Activated CD8-positive, alpha-beta T cell treated with anti-CD3 and anti-CD28 coated beads, Interleukin-2, amount 10 ng/mL, durations not matched to agents 7 days and 5 days (primary cell): Measurements from ENCODE around the gene GCM1. TPM values are rescaled to one million over a fixed set of nuclear protein-coding genes. Genes with fewer than 3 reads are reported as not detected.

Source experiments
- ATAC-seq: fragments of 150-1000 bp; cut with Tn5 transposase; one replicate; pipeline ENCODE4 v1.10.0; 2021; ENCODE audit warnings: moderate library complexity
- CTCF ChIA-PET: fragments of 350-600 bp; sonication (Branson Sonifier 250); formaldehyde crosslinking; loops from one replicate; lab custom pipeline; 2021; ENCODE audit warnings: antibody characterized with exemption; lab: Charles Lee
- POLR2A ChIA-PET: fragments of 350-600 bp; sonication (Branson Sonifier 250); formaldehyde crosslinking; loops from one replicate; lab custom pipeline; 2021; ENCODE audit warnings: antibody characterized with exemption; lab: Charles Lee
- DNase-seq: peaks from one replicate; pipeline ENCODE4 v3.0.0-alpha.2; 2020
- H3K27ac Mint-ChIP-seq: one replicate; pipeline ENCODE4 v1.8.0; 2021; ENCODE audit warnings: mild to moderate bottlenecking, mixed read lengths
- H3K27me3 Mint-ChIP-seq: one replicate; pipeline ENCODE4 v1.8.0; 2021; ENCODE audit warnings: low read depth, mixed read lengths
- H3K36me3 Mint-ChIP-seq: one replicate; pipeline ENCODE4 v1.8.0; 2021; ENCODE audit warnings: low read depth, mixed read lengths
- H3K4me1 Mint-ChIP-seq: one replicate; pipeline ENCODE4 v1.8.0; 2021; ENCODE audit warnings: low read depth, mixed read lengths
- H3K4me3 Mint-ChIP-seq: one replicate; pipeline ENCODE4 v1.8.0; 2021; ENCODE audit warnings: mild to moderate bottlenecking, mixed read lengths
- H3K9me3 Mint-ChIP-seq: one replicate; pipeline ENCODE4 v1.8.0; 2022; ENCODE audit warnings: mixed read lengths; ENCODE audit not compliant: insufficient read depth
- total RNA-seq, 2 experiments: library from RNA; stranded (reverse); gene quantifications; one replicate each; pipeline ENCODE4 v1.2.3, GENCODE V29; 2021

Gene GCM1
- total RNA-seq, 2 experiments from 2014 or later, result not detected

DNA sequence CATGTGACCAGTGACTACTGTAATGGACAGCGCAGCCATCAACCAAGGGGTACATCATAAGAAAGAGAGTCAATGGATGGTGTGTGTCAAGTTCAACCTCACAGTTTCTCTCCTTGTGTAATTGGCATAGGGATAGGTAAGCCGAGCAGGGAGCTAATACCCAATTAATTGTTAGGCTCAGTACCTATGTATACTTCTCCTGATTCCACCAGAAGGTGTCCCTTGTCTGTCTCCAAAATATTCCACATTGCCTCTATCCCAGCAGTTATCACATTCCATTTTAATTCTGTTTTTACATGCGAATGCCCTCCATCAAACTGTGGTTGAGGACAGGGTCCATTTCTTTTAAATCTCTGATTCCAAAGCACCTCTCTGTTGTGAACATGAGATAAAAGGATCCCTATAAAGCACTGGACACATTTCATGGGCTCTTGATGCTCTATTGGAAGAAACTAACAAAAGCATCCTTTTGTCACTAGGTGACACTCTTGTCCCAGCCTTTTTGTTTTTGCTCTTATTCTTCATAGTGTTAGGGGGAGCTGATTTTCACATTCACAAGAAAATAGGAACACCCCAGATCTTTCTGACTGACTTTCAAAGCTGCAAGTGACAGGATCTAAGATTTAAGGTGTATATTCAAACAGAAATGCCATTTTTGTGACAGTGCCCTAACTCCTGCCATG, 44.5 kb downstream of the GCM1 start:
- ATAC-seq (no peak), DNase-seq (no peak)
- no peak overlapping the region for H3K27ac Mint-ChIP-seq
- no peaks in the 10 kb centered on the region for H3K27me3 Mint-ChIP-seq
- CTCF ChIA-PET, result no interaction called here
- no peaks in the 10 kb centered on the region for H3K4me1 Mint-ChIP-seq
- H3K9me3 Mint-ChIP-seq, result no peaks in the 10 kb centered on the region
- POLR2A ChIA-PET, result no interaction called here
- peaks cover 11% of the 10 kb centered on the region for H3K36me3 Mint-ChIP-seq
- H3K4me3 Mint-ChIP-seq, result no peak overlapping the region

DNA sequence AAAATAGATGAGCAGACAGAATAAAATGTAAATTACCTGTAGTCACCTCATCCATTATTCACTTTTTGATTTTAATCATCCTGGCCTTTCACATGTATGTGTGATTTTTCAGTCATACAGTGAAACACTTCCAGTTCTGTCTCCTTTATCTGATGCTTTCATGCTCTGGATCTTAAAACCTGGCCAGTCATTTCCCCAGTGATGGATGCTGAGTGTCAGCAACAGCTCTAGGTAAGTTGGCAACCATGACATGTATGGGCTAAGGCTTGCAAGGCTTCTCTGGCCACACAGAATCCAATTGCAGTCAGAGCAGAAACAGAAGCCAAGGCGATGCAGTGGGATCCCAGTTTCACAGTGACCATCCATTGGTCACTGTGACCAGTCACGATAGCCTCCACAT, 47.6 kb downstream of the GCM1 start:
- POLR2A ChIA-PET, result no interaction called here
- Mint-ChIP-seq H3K27me3 (no peaks in the 10 kb centered on the region), H3K4me1 (no peaks in the 10 kb centered on the region), H3K9me3 (no peaks in the 10 kb centered on the region), H3K27ac (no peak overlapping the region), H3K4me3 (no peak overlapping the region), H3K36me3 (peaks cover 31% of the 10 kb centered on the region)
- no peak for DNase-seq
- ATAC-seq, result no peak
- CTCF ChIA-PET, result no interaction called here

DNA sequence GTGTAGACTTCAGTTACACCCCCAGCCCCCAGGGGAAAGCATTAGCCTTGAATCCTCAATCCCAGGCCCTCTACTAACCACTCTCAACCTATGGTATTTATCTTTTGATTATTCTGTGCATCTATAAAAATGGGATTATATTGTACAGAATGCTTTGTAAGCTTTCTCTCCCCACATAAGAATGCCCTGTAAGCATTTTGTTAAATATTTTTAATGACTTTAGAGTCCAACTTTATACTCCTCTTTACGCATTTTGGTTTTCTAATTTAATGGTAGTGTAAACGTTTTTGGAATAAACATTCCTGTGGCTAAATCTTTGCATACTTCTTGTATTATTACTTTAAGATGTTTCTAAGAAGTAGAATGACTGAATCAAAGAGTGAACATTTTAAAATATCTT, 48.1 kb downstream of the GCM1 start:
- peaks cover 34% of the 10 kb centered on the region for H3K36me3 Mint-ChIP-seq
- POLR2A ChIA-PET, result no interaction called here
- H3K9me3 Mint-ChIP-seq, result no peaks in the 10 kb centered on the region
- no peaks in the 10 kb centered on the region for H3K27me3 Mint-ChIP-seq
- no peak overlapping the region for H3K4me3 Mint-ChIP-seq
- CTCF ChIA-PET, result no interaction called here
- no peaks in the 10 kb centered on the region for H3K4me1 Mint-ChIP-seq
- no peak for DNase-seq
- no peak overlapping the region for H3K27ac Mint-ChIP-seq
- no peak for ATAC-seq

DNA sequence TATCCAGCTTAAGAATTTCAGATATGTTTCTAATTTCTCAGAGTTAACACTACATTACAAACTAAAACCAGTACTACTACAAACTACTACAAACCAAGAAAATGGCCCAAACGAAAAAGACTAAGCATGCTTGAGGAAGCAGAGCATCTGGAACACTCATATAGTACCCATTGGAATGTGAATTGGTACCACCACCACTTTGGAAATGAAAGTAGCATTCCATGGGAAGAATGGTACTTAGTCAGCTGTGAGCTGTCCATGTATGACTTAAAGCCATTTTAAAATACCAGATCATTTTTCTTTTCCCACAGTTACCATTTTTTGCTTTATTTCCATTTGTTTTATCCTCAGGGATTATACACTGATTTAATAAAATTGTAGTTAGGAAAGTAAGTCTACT, 52.9 kb downstream of the GCM1 start:
- ATAC-seq (no peak), DNase-seq (no peak)
- H3K36me3 Mint-ChIP-seq, result peaks cover 52% of the 10 kb centered on the region
- H3K27ac Mint-ChIP-seq, result no peak overlapping the region
- no peaks in the 10 kb centered on the region for H3K27me3 Mint-ChIP-seq
- H3K4me1 Mint-ChIP-seq, result peaks cover 12% of the 10 kb centered on the region
- no peaks in the 10 kb centered on the region for H3K9me3 Mint-ChIP-seq
- no peak overlapping the region for H3K4me3 Mint-ChIP-seq
- ChIA-PET POLR2A (no interaction called here), CTCF (interaction anchor here (1.2 kb wide), 1 partner anchor 28 kb away, joined by 3 read pairs; no protein-coding TSS in a partner anchor)

DNA sequence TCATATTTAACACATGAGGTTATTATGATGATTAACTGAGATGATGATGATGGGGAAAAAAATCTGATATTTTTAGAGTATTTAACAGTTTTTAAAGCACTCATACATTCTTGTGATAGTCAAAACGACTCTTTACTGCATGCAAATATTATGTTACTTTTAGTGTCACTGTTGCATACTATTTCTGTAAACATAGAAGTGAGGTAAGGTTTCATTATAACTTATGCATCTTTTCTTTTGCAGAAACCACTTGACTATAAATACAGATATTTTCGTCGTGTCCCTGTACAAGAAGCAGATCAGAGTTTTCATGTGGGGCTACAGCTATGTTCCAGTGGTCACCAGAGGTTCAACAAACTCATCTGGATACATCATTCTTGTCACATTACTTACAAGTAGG, 53.4 kb downstream of the GCM1 start:
- no peaks in the 10 kb centered on the region for H3K9me3 Mint-ChIP-seq
- ChIA-PET CTCF (interaction anchor here (1.2 kb wide), 1 partner anchor 28 kb away, joined by 3 read pairs; no protein-coding TSS in a partner anchor), POLR2A (no interaction called here)
- peaks cover 55% of the 10 kb centered on the region for H3K36me3 Mint-ChIP-seq
- H3K27ac Mint-ChIP-seq, result no peak overlapping the region
- peaks cover 12% of the 10 kb centered on the region for H3K4me1 Mint-ChIP-seq
- H3K4me3 Mint-ChIP-seq, result no peak overlapping the region
- no peaks in the 10 kb centered on the region for H3K27me3 Mint-ChIP-seq
- ATAC-seq, result no peak
- DNase-seq, result no peak

DNA sequence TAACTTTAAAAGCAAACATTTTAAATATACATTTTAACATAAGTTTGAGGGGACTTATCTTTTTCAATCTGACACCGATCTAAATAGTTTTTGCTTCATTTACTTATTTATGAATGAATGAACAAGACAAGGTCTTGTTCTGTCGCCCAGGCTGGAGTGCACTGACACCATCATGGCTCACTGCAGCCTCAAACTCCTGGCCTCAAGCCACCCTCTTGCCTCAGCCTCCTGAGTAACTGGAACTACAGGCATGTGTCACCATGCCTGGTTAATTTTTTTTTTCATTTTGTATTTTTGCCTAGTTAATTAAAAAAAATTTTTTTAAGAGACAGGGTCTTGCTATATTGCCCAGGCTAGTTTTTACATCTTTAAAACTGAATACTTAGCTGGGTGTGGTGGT, 58.1 kb downstream of the GCM1 start:
- POLR2A ChIA-PET, result no interaction called here
- DNase-seq (no peak), ATAC-seq (no peak)
- CTCF ChIA-PET, result no interaction called here
- Mint-ChIP-seq H3K36me3 (peaks cover 52% of the 10 kb centered on the region), H3K27ac (no peak overlapping the region), H3K9me3 (no peaks in the 10 kb centered on the region), H3K4me3 (no peak overlapping the region), H3K4me1 (peaks cover 12% of the 10 kb centered on the region), H3K27me3 (no peaks in the 10 kb centered on the region)

DNA sequence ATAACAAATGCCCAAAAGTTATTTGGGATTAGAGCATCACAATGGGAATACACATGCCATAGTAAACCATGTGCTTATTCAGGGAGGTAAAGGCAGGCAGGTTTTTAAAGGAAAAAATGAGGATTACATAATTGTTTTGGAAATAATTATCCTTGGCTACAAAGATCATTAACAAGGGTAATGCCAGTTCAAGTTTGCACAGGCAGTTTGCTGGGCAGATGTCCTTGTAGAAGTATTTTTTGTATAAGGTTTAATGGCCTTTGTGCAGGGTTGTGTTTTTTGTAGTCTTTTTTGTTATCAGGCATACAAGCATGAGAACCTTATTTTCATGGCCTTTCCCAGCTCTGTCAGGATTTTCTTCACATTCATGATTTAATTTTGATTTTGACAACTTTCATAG, 58.7 kb downstream of the GCM1 start:
- no peak overlapping the region for H3K27ac Mint-ChIP-seq
- DNase-seq (no peak), ATAC-seq (no peak)
- ChIA-PET CTCF (no interaction called here), POLR2A (no interaction called here)
- peaks cover 12% of the 10 kb centered on the region for H3K4me1 Mint-ChIP-seq
- no peaks in the 10 kb centered on the region for H3K9me3 Mint-ChIP-seq
- H3K4me3 Mint-ChIP-seq, result no peak overlapping the region
- no peaks in the 10 kb centered on the region for H3K27me3 Mint-ChIP-seq
- peaks cover 45% of the 10 kb centered on the region for H3K36me3 Mint-ChIP-seq

DNA sequence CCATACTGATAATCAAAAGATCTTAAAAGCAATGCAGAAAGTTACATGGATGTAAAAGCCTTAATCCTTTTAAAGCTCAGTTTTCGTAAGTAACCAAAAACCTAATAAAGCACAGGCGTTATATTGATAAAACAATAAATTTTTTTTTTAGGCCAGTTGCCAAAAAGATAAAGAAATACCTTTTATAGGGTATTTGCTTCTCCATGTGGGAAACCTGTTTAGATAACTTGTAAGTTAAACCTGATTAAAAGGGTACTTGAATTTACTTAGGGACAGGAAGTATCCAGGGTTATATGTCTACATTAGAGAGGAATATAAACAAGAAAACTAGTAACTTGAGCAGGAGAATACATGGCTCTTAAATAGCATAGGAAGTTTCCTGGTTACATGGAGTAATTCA, 62.3 kb downstream of the GCM1 start:
- Mint-ChIP-seq H3K27ac (no peak overlapping the region), H3K4me3 (no peak overlapping the region), H3K36me3 (peaks cover 46% of the 10 kb centered on the region), H3K27me3 (no peaks in the 10 kb centered on the region), H3K9me3 (no peaks in the 10 kb centered on the region), H3K4me1 (peaks cover 3% of the 10 kb centered on the region)
- ATAC-seq (no peak), DNase-seq (no peak)
- ChIA-PET POLR2A (no interaction called here), CTCF (no interaction called here)

DNA sequence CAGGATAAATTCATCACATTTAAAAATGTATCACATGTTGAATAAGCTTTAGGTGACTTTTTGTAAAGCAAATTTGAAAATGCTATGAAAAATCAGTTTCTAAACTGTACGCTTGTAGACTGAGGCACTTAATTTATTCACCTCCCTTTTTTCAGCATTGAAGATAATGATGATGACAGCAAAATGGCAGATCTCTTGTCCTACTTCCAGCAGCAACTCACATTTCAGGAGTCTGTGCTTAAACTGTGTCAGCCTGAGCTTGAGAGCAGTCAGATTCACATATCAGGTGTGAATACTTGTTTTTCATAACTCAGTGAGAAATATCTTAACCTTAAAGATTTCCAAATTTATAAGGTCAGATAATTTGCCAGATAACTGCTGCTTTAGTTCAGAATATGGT, 67.8 kb downstream of the GCM1 start:
- H3K9me3 Mint-ChIP-seq, result no peaks in the 10 kb centered on the region
- ATAC-seq (no peak), DNase-seq (no peak)
- POLR2A ChIA-PET, result no interaction called here
- no peaks in the 10 kb centered on the region for H3K4me1 Mint-ChIP-seq
- no peaks in the 10 kb centered on the region for H3K27me3 Mint-ChIP-seq
- H3K27ac Mint-ChIP-seq, result no peak overlapping the region
- H3K36me3 Mint-ChIP-seq, result peaks cover 47% of the 10 kb centered on the region
- CTCF ChIA-PET, result interaction anchor here (0.7 to 1.0 kb wide), 3 partner anchors 11 to 88 kb away, joined by 3 to 4 read pairs (median 3); partner anchors contain the start of gene FBXO9
- H3K4me3 Mint-ChIP-seq, result no peak overlapping the region

Other genes with a start within 250 kb of the GCM1 start
- gene GSTA3, start 239.1 kb downstream of the GCM1 start, total RNA-seq, result not detected
- 1 to 10 TPM; 2.9 to 3.5 TPM for gene GSTA4, start 153.6 kb downstream of the GCM1 start, total RNA-seq
- gene CILK1, start 87.0 kb downstream of the GCM1 start, total RNA-seq, result 1 to 10 TPM; 4.1 TPM
- gene FBXO9, start 83.4 kb downstream of the GCM1 start, total RNA-seq, result 10 to 100 TPM; 54.8 to 56.8 TPM
- gene ELOVL5, start 200.1 kb upstream of the GCM1 start, total RNA-seq, result 100 to 1,000 TPM; 116 TPM